IMR-90 (cell line): ENCODE results near the gene PTK6. TPM values are rescaled to one million over a fixed set of nuclear protein-coding genes. Genes with fewer than 3 reads are reported as not detected.

Experiments
- ATAC-seq: fragments of 200-7000 bp; cut with Tn5 transposase; 2 replicates; pipeline ENCODE4 v1.9.1; 2020; ENCODE audit warnings: low read depth, mild to moderate bottlenecking, moderate library complexity
- BruUV-seq: library from RNA; stranded (reverse); fragments of 400-500 nt; replicated peaks from 2 replicates; lab custom pipeline; 2021; lab: Mats Ljungman, UMichigan
- CTCF ChIA-PET: fragments of 300-600 bp; formaldehyde crosslinking; extraction: SDS; loops from one replicate; lab custom pipeline; 2021; ENCODE audit warnings: antibody characterized with exemption; lab: Yijun Ruan, JAX
- POLR2A ChIA-PET: fragments of 300-600 bp; sonication (Branson Sonifier 250); formaldehyde crosslinking; loops from one replicate; lab custom pipeline; 2022; ENCODE audit warnings: antibody characterized with exemption; ENCODE audit not compliant: unreplicated experiment; lab: Charles Lee
- DNase-seq: peaks from one replicate; pipeline ENCODE4 v3.0.0; 2013
- H2AFZ ChIP-seq: replicated peaks from 2 replicates; pipeline ENCODE3; 2013; ENCODE audit warnings: low read length, mild to moderate bottlenecking; ENCODE audit not compliant: poor library complexity
- H2AK5ac ChIP-seq: 2 replicates; pipeline ENCODE4 v1.6.1; 2013; ENCODE audit warnings: low read depth, low read length, inconsistent platforms
- H2AK9ac ChIP-seq: replicated peaks from 2 replicates; pipeline ENCODE3; 2013; ENCODE audit warnings: mild to moderate bottlenecking, low read depth, low read length, moderate library complexity; ENCODE audit not compliant: poor library complexity
- H2BK120ac ChIP-seq: 2 replicates; pipeline ENCODE4 v1.6.1; 2013; ENCODE audit warnings: low read depth, low read length, inconsistent platforms
- H2BK15ac ChIP-seq: 3 replicates; pipeline ENCODE4 v1.6.1; 2013; ENCODE audit warnings: low read depth, low read length, inconsistent platforms
- H2BK20ac ChIP-seq: 2 replicates; pipeline ENCODE4 v1.6.1; 2013; ENCODE audit warnings: low read depth, mild to moderate bottlenecking, inconsistent platforms, low read length, moderate library complexity
- H2BK5ac ChIP-seq: 2 replicates; pipeline ENCODE4 v1.6.1; 2013; ENCODE audit warnings: mild to moderate bottlenecking, low read depth, low read length, inconsistent platforms; ENCODE audit not compliant: poor library complexity, severe bottlenecking
- H3K14ac ChIP-seq: replicated peaks from 2 replicates; pipeline ENCODE4 v1.6.1; 2013; ENCODE audit warnings: low read depth, low read length, inconsistent platforms
- H3K18ac ChIP-seq: 2 replicates; pipeline ENCODE4 v1.6.1; 2013; ENCODE audit warnings: low read depth, low read length, control low read depth
- H3K23ac ChIP-seq: 2 replicates; pipeline ENCODE4 v1.6.1; 2013; ENCODE audit warnings: low read depth, low read length, inconsistent platforms
- H3K27ac ChIP-seq: 2 replicates; pipeline ENCODE4 v1.5.1; 2013; ENCODE audit warnings: mild to moderate bottlenecking, control low read depth, low read length; ENCODE audit not compliant: insufficient read depth
- H3K27me3 ChIP-seq: 2 replicates; pipeline ENCODE4 v1.6.1; 2013; ENCODE audit warnings: low read length; ENCODE audit not compliant: control insufficient read depth, insufficient read depth
- H3K36me3 ChIP-seq: 2 replicates; pipeline ENCODE4 v1.6.1; 2013; ENCODE audit warnings: low read length, mixed read lengths; ENCODE audit not compliant: control insufficient read depth, insufficient read depth
- H3K4ac ChIP-seq: 2 replicates; pipeline ENCODE4 v1.6.1; 2013; ENCODE audit warnings: low read depth, low read length, inconsistent platforms
- H3K4me1 ChIP-seq: 2 replicates; pipeline ENCODE4 v1.6.1; 2013; ENCODE audit warnings: low read length, mixed read lengths; ENCODE audit not compliant: control insufficient read depth, insufficient read depth
- H3K4me2 ChIP-seq: 2 replicates; pipeline ENCODE4 v1.6.1; 2013; ENCODE audit warnings: low read depth, mild to moderate bottlenecking, control low read depth, low read length, moderate library complexity
- H3K4me3 ChIP-seq: 2 replicates; pipeline ENCODE4 v1.5.1; 2013; ENCODE audit warnings: low read depth, mild to moderate bottlenecking, control low read depth, low read length, moderate library complexity; ENCODE audit not compliant: insufficient read depth
- H3K56ac ChIP-seq: 2 replicates; pipeline ENCODE4 v1.6.1; 2013; ENCODE audit warnings: low read length, inconsistent platforms; ENCODE audit not compliant: insufficient read depth; ENCODE audit errors: extremely low read depth
- H3K79me1 ChIP-seq, 2 experiments: 2 replicates each; pipeline ENCODE4 v1.6.1; 2013; ENCODE audit warnings: low read length in 2 of 2, inconsistent platforms in 1 of 2, low read depth in 1 of 2
- H3K9ac ChIP-seq: 2 replicates; pipeline ENCODE4 v1.6.1; 2013; ENCODE audit warnings: low read depth, low read length, control low read depth
- H3K9me1 ChIP-seq: 2 replicates; pipeline ENCODE4 v1.6.1; 2013; ENCODE audit warnings: low read length, inconsistent platforms; ENCODE audit not compliant: insufficient read depth
- H3K9me3 ChIP-seq: 2 replicates; pipeline ENCODE4 v1.6.1; 2013; ENCODE audit warnings: low read length; ENCODE audit not compliant: control insufficient read depth, insufficient read depth
- H4K20me1 ChIP-seq: 2 replicates; pipeline ENCODE4 v1.6.1; 2013; ENCODE audit warnings: low read length, inconsistent platforms; ENCODE audit not compliant: insufficient read depth
- H4K5ac ChIP-seq: 2 replicates; pipeline ENCODE4 v1.6.1; 2013; ENCODE audit warnings: mild to moderate bottlenecking, low read depth, low read length, control low read depth
- H4K8ac ChIP-seq, 2 experiments: 2 replicates each; pipeline ENCODE4 v1.6.1; 2013; ENCODE audit warnings: low read depth in 2 of 2, low read length in 2 of 2, control low read depth in 1 of 2, inconsistent platforms in 1 of 2
- H4K91ac ChIP-seq: 2 replicates; pipeline ENCODE4 v1.6.1; 2013; ENCODE audit warnings: low read depth, low read length, inconsistent platforms; ENCODE audit not compliant: insufficient read depth
- CHD1 ChIP-seq: IDR thresholded peaks from 2 replicates; pipeline ENCODE4 v1.6.1; 2012; ENCODE audit warnings: low read depth, low read length, improper control_type of control experiment
- WGBS, 2 experiments: methylation state at CpG; one replicate each; pipeline versions ENCODE4 v1.1.5 to v1.1.7; 2013; ENCODE audit warnings: missing lambda C conversion rate in 2 of 2; ENCODE audit not compliant: insufficient read length in 1 of 2; ENCODE audit errors: extremely low coverage in 2 of 2; 5-methylcytosine and 5-hydroxymethylcytosine counted together
- dilution Hi-C: fragments of 300-500 bp; cut with HindIII; formaldehyde crosslinking; loops from one replicate; pipeline ENCODE4 v1.14.3; 2018; ENCODE audit warnings: low sequenced_read_pairs; ENCODE audit not compliant: unreplicated experiment
- in situ Hi-C: fragments of 300-500 bp; cut with MboI; formaldehyde crosslinking; loops from 3 replicates; pipeline ENCODE4 v1.14.3; 2019; ENCODE audit warnings: low sequenced_read_pairs, inconsistent platforms, mixed read lengths
- intact Hi-C: fragments of 100-400 bp; cut with micrococcal nuclease; formaldehyde crosslinking; loops from 2 replicates; pipeline ENCODE4 v1.10.0; 2022
- polyA plus RNA-seq, 3 experiments: library from polyadenylated mRNA; depleted of rRNA; stranded (reverse); fragments of >200 nt; gene quantifications; 2 replicates each; pipeline ENCODE4 v1.2.3, GENCODE V29; 2012; ENCODE audit warnings: low replicate concordance in 1 of 3
- total RNA-seq: library from RNA; depleted of rRNA; stranded (reverse); fragments of >200 nt; gene quantifications from 2 replicates; pipeline ENCODE4 v1.2.3, GENCODE V29; 2012
- TF ChIP-seq, protein P1 (sequence below): conservative IDR thresholded peaks from 2 replicates; pipeline ENCODE4 v1.5.1; 2012; ENCODE audit warnings: mild to moderate bottlenecking, low read depth, low read length, improper control_type of control experiment

Gene PTK6
- total and polyA plus RNA-seq, 2 of the 4 experiments (the other 2 are of a cell fraction) = not detected

- dilution Hi-C loops (no loop called here), intact Hi-C loops (loop anchor here (1.0 to 10.0 kb wide), 5 partner anchors 116 to 582 kb away; partner anchors contain the start of genes RTEL1, STMN3 and UCKL1), in situ Hi-C loops (loop anchor here (10.0 kb wide), 2 partner anchors 326 to 436 kb away; partner anchors contain the start of genes ABHD16B, SAMD10 and TPD52L2)
- H4K5ac ChIP-seq = no peak overlapping the region
- CTCF ChIA-PET = interaction anchor here (0.6 to 1.9 kb wide), 7 partner anchors 320 to 579 kb away, joined by 3 to 10 read pairs (median 3); partner anchors contain the start of gene TPD52L2
- H2AK9ac ChIP-seq = peak overlapping the region; percentile 43
- H3K4me2 ChIP-seq = peak overlapping the region; percentile 28; the same call in 1 of the 2 replicates
- H2BK20ac ChIP-seq = no peak overlapping the region
- H4K91ac ChIP-seq = no peak overlapping the region
- 0 out of 2 replicates have a peak overlapping the region, but pooled peaks have one; percentile 12 for H3K4me3 ChIP-seq
- ATAC-seq (peak; percentile 33), DNase-seq (peak; percentile 22)
- 98% methylated on average over 6 of the region's 27 CpGs; no CpG with 5 or more reads in 1 of the 2 experiments for WGBS, 2 experiments
- no peak overlapping the region for H3K4ac ChIP-seq
- peaks cover 3% of the 10 kb centered on the region; the same call in 1 of the 2 replicates for H3K4me1 ChIP-seq
- POLR2A ChIA-PET = interaction anchor here (0.5 kb wide), 1 partner anchor 435 kb away, joined by 3 read pairs; no protein-coding TSS in a partner anchor
- H3K56ac ChIP-seq = no peak overlapping the region
- BruUV-seq = no TSS peak
- no peaks in the 10 kb centered on the region for H3K36me3 ChIP-seq
- no peaks in the 10 kb centered on the region for H3K9me1 ChIP-seq
- H4K20me1 ChIP-seq = no peaks in the 10 kb centered on the region
- H3K27ac ChIP-seq = no peak overlapping the region; the same call in 1 of the 2 replicates
- no peak for TF ChIP-seq CHD1
- TF ChIP-seq, protein P1, sequence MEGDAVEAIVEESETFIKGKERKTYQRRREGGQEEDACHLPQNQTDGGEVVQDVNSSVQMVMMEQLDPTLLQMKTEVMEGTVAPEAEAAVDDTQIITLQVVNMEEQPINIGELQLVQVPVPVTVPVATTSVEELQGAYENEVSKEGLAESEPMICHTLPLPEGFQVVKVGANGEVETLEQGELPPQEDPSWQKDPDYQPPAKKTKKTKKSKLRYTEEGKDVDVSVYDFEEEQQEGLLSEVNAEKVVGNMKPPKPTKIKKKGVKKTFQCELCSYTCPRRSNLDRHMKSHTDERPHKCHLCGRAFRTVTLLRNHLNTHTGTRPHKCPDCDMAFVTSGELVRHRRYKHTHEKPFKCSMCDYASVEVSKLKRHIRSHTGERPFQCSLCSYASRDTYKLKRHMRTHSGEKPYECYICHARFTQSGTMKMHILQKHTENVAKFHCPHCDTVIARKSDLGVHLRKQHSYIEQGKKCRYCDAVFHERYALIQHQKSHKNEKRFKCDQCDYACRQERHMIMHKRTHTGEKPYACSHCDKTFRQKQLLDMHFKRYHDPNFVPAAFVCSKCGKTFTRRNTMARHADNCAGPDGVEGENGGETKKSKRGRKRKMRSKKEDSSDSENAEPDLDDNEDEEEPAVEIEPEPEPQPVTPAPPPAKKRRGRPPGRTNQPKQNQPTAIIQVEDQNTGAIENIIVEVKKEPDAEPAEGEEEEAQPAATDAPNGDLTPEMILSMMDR = peak; percentile 21; the same call in 1 of the 2 replicates
- H2BK120ac ChIP-seq = no peak overlapping the region
- no peak overlapping the region for H3K18ac ChIP-seq
- no peak overlapping the region for H3K14ac ChIP-seq
- H2BK5ac ChIP-seq = no peak overlapping the region
- H3K9me3 ChIP-seq = no peaks in the 10 kb centered on the region
- peaks cover 4% of the 10 kb centered on the region; the same call in 1 of the 2 replicates for H3K27me3 ChIP-seq
- no peaks in the 10 kb centered on the region for H3K79me1 ChIP-seq
- no peak overlapping the region for H3K23ac ChIP-seq
- no peak overlapping the region for H2BK15ac ChIP-seq
- no peak overlapping the region for H2AK5ac ChIP-seq
- H4K8ac ChIP-seq = peak overlapping the region in 1 of 2 experiments; percentile 68; a peak in 2 of 4 replicates
- peak overlapping the region; percentile 98 for H2AFZ ChIP-seq
- H3K9ac ChIP-seq = no peak overlapping the region
Measured at GRCh38 chr20:63538204-63539091, 1.3 kb upstream of the PTK6 start.
